HepG2 (cell line): ENCODE data around the gene STRBP. TPM values are rescaled to one million over a fixed set of nuclear protein-coding genes. Genes with fewer than 3 reads are reported as not detected.

Experiments
- FOXP4 ChIP-seq: sonication (generic); formaldehyde crosslinking; IDR thresholded peaks from 2 replicates; pipeline ENCODE4 v1.4.0; 2020; ENCODE audit warnings: missing genetic modification reagents
- HBP1 ChIP-seq: IDR thresholded peaks from 2 replicates; pipeline ENCODE4 v1.6.1; 2016; ENCODE audit warnings: low read depth, control low read depth
- HINFP ChIP-seq: sonication (generic); formaldehyde crosslinking; IDR thresholded peaks from 2 replicates; pipeline ENCODE4 v1.4.0; 2020; ENCODE audit warnings: low read depth, mild to moderate bottlenecking, missing genetic modification reagents
- HOXA5 ChIP-seq: sonication (generic); formaldehyde crosslinking; IDR thresholded peaks from 2 replicates; pipeline ENCODE4 v1.4.0; 2020; ENCODE audit warnings: missing genetic modification reagents
- MAX ChIP-seq: IDR thresholded peaks from 2 replicates; pipeline ENCODE4 v1.6.1; 2012; ENCODE audit warnings: inconsistent platforms
- MED1 ChIP-seq: sonication (generic); formaldehyde crosslinking; IDR thresholded peaks from 2 replicates; pipeline ENCODE4 v1.4.0; 2020; ENCODE audit warnings: missing genetic modification reagents
- MXI1 ChIP-seq: IDR thresholded peaks from 3 replicates; pipeline ENCODE4 v1.6.1; 2012; ENCODE audit warnings: low read depth, low read length, inconsistent platforms, borderline replicate concordance
- NPAS2 ChIP-seq: sonication (generic); formaldehyde crosslinking; IDR thresholded peaks from 2 replicates; pipeline ENCODE4 v1.8.0; 2022; ENCODE audit warnings: mild to moderate bottlenecking, missing genetic modification reagents, borderline replicate concordance
- PAXIP1 ChIP-seq: sonication (generic); formaldehyde crosslinking; conservative IDR thresholded peaks from 2 replicates; pipeline ENCODE4 v1.4.0; 2020; ENCODE audit warnings: mild to moderate bottlenecking, missing genetic modification reagents, moderate library complexity
- RARA ChIP-seq: IDR thresholded peaks from 2 replicates; pipeline ENCODE4 v1.6.1; 2016; ENCODE audit warnings: missing genetic modification reagents, missing compliant biosample characterization
- SALL2 ChIP-seq: sonication (generic); formaldehyde crosslinking; IDR thresholded peaks from 2 replicates; pipeline ENCODE4 v1.8.1; 2023; ENCODE audit warnings: mild to moderate bottlenecking, missing genetic modification reagents, inconsistent platforms
- SMAD1 ChIP-seq: sonication (generic); formaldehyde crosslinking; IDR thresholded peaks from 2 replicates; pipeline ENCODE4 v1.4.0; 2020; ENCODE audit warnings: missing genetic modification reagents, low read depth, mild to moderate bottlenecking, borderline replicate concordance
- ZBTB1 ChIP-seq: sonication (generic); formaldehyde crosslinking; IDR thresholded peaks from 2 replicates; pipeline ENCODE4 v1.4.0; 2020; ENCODE audit warnings: missing genetic modification reagents, borderline replicate concordance
- ZBTB46 ChIP-seq: sonication (generic); formaldehyde crosslinking; IDR thresholded peaks from 2 replicates; pipeline ENCODE4 v1.4.0; 2020; ENCODE audit warnings: mild to moderate bottlenecking, missing genetic modification reagents, borderline replicate concordance
- ZNF329 ChIP-seq: sonication (generic); formaldehyde crosslinking; IDR thresholded peaks from 2 replicates; pipeline ENCODE4 v1.9.0; 2021; ENCODE audit warnings: low read depth, mild to moderate bottlenecking, missing genetic modification reagents
- ZNF331 ChIP-seq: sonication (generic); formaldehyde crosslinking; IDR thresholded peaks from 2 replicates; pipeline ENCODE4 v1.4.0; 2020; ENCODE audit warnings: missing genetic modification reagents
- ZNF496 ChIP-seq: sonication (generic); formaldehyde crosslinking; IDR thresholded peaks from 2 replicates; pipeline ENCODE4 v1.8.1; 2023; ENCODE audit warnings: mild to moderate bottlenecking, moderate library complexity, missing genetic modification reagents; ENCODE audit not compliant: insufficient replicate concordance
- ZNF619 ChIP-seq: sonication (generic); formaldehyde crosslinking; IDR thresholded peaks from 2 replicates; pipeline ENCODE4 v1.4.0; 2020; ENCODE audit warnings: mild to moderate bottlenecking, missing genetic modification reagents
- ZNF761 ChIP-seq: sonication (generic); formaldehyde crosslinking; conservative IDR thresholded peaks from 2 replicates; pipeline ENCODE4 v1.4.0; 2020; ENCODE audit warnings: mild to moderate bottlenecking, missing genetic modification reagents
- polyA plus RNA-seq, 8 experiments: library from polyadenylated mRNA; depleted of rRNA in 3 of 8; stranded (reverse) in 7 of 8; unstranded in 1 of 8; fragments of >200 nt; fragmentation: Illumina TruSeq in 4 of 8; extraction: Trizol in 4 of 8; gene quantifications; 2 replicates each; pipeline versions ENCODE4 v1.2.1 to v1.2.3, GENCODE V29; 2011 to 2016; ENCODE audit warnings: low read depth in 4 of 8, missing spikeins in 1 of 8, mixed read lengths in 1 of 8; ENCODE audit not compliant: insufficient read depth in 1 of 8
- total RNA-seq, 5 experiments: library from RNA; depleted of rRNA; stranded (reverse); fragments of >200 nt; fragmentation: Illumina TruSeq; extraction: Trizol; gene quantifications; 2 replicates each; pipeline ENCODE4 v1.2.3, GENCODE V29; 2016; ENCODE audit warnings: low read depth in 1 of 5

STRBP gene
- total and polyA plus RNA-seq, 2 of the 13 experiments (the other 11 are each of a cell fraction or from before 2014, with no cell fraction given), result 14.5 to 38.5 TPM

GRCh38 chr9:123316053-123316718 is 47.8 kb upstream of the STRBP start (continued):
- no peak for TF ChIP-seq SMAD1 (CRISPR knock-in tag)
- TF ChIP-seq HINFP, result no peak
- TF ChIP-seq ZBTB1 (CRISPR knock-in tag), result no peak
- no peak for TF ChIP-seq ZBTB46 (CRISPR knock-in tag)
- no peak for TF ChIP-seq ZNF761 (CRISPR knock-in tag)
- peak; percentile 51; the same call in 1 of the 2 replicates for TF ChIP-seq MED1 (CRISPR knock-in tag)
- peak; percentile 61 for TF ChIP-seq FOXP4 (CRISPR knock-in tag)
- no peak for TF ChIP-seq MXI1
- peak; percentile 49; the same call in 1 of the 2 replicates for TF ChIP-seq ZNF331 (CRISPR knock-in tag)
- no peak for TF ChIP-seq NPAS2 (CRISPR knock-in tag)
- no peak for TF ChIP-seq HBP1 (CRISPR knock-in tag)
- no peak for TF ChIP-seq ZNF619 (CRISPR knock-in tag)
- peak; percentile 83 for TF ChIP-seq PAXIP1
- TF ChIP-seq SALL2 (CRISPR knock-in tag), result no peak
- peak; percentile 91 for TF ChIP-seq ZNF329 (CRISPR knock-in tag)
- peak; percentile 52 for TF ChIP-seq RARA
- TF ChIP-seq ZNF496 (CRISPR knock-in tag), result no peak
- TF ChIP-seq MAX, result 0 out of 2 replicates have a peak, but pooled peaks have one; percentile 18
- no peak for TF ChIP-seq HOXA5 (CRISPR knock-in tag)
